HUDEP-2 (cell line): ENCODE data around the gene SLC22A23.

Experiments
- DNase-seq, 76 experiments: peaks; one replicate each; lab custom pipeline; 2025; ENCODE audit not compliant: unreplicated experiment in 76 of 76; lab: John Stamatoyannopoulos, UW

SLC22A23 gene

DNA sequence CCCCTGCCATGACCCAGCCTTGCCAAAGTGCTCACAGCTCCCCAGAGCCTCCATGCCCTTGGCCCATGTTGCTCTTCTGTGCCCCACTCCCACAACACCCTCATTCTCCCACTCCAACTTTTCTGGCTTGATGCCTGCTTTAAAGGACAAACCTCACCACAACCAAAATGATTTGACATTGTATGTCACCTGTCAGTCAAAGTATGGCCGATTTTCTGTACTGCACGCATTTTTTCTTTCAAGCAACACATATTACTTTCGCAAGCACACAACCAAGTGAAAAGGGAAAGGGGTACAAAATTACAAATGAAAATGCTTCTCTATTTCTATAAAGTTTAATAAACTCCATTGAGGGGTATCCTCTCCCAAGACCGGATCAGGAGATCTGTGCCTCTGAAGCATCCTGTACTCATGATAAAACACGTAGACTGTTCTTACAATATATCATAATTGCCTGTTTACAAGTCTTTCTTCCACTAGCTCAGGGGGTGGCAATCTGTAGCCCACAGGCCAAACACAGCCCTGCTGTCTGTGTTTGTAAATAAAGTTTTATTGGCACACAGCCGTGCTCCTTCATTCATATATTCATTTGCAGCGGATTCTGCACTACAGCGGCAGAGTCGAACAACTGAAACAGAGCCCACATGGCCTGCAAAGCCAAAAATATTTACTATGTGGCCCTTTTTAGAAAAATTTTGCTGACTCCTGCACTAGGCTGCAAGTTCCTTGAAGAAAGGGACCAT is 32.5 kb downstream of the SLC22A23 start:
- no peak for DNase-seq

DNA sequence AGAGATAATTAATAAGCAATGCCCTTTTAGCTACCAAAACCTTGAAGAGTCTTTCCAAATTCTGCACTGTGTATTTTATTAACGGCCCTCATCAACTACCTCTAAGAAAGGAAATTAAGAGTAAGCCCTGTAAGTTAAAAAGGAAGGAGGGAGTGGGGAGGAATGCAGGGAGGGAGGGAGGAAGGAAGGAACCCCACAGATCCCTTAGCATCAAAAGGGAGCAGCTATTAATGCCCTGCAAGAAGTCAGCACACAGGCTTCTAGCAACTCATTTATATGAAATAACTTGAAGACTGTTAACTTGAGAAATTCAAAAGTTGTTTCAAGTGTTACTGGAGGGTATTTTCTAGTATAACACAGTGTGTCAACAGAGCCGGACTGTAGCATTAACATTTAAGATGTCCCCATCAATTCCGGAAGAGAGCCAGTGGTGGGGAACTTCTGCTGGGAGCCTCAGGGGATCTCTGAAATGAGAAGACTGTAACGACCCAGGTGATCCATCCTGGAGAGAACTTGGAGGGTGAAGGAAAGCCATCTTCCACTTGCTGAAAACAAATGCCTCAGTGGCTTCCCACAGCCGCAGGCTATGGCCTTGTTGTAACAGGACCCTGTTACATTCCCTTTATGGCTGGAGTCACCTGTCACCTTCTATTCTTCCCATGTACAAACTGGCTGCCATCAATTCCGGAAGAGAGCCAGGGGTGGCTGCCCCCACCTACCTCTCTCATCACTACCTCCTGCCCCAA is 33.2 kb downstream of the SLC22A23 start:
- DNase-seq: no peak

- DNase-seq: peak in 8 of 76 experiments; percentile 47 to 65 (median 51)
Measured at GRCh38 chr6:3422435-3423070, 34.3 kb downstream of the SLC22A23 start.

- peak in 47 of 76 experiments; percentile 16 to 81 (median 45) for DNase-seq
Measured at GRCh38 chr6:3421791-3422434, 34.9 kb downstream of the SLC22A23 start.

DNA sequence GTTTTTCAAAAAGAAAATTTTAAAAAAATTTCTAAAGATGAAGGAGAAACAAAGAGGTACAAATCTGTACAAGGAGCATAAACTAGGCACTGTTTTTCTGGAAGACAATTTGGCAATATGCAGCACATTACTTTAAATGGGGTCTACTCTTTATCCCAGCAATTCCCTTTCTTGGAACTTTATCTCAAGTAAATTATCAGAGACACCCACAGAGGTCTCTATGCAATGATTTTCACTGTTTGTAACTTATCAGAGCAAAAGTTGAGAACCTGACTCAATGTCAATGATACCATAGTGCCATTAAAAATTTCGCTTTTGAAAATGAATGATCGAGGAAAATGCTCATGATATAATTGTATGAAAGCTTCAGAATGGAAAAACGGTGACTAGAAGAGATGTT is 35.7 kb downstream of the SLC22A23 start:
- peak in 12 of 76 experiments; percentile 15 to 57 (median 30) for DNase-seq

DNA sequence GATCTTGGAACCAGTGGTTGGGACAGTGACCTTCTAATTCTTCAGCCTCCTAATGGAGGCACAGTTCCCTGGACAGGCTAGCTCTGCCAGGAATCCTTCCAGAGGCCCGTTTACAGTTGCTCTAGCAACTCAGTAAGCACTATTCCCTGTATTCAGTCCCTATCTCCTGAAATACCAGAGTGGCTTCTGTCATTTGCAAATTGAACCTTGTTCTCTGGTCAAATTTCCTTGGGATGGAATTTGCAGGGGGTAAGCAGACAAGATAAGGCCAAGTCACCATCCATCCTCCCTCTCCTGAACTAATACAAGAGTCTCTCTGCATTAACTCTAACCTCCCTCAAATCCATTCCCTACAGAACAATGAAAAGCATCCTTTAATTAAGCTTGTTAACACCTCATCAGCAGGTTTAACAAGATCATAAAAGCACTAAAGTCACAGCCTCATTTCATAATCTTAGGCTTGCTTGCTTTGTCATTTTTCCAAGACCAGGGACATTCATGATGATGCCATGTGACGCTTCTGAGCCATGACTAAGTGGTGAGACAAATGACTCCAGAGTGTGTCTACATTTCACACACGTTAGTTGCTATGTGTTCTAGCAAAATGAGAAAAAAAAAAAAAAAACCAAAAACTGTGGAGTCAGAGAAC is 37.1 kb downstream of the SLC22A23 start:
- peak in 22 of 76 experiments; percentile 12 to 58 (median 34) for DNase-seq

DNA sequence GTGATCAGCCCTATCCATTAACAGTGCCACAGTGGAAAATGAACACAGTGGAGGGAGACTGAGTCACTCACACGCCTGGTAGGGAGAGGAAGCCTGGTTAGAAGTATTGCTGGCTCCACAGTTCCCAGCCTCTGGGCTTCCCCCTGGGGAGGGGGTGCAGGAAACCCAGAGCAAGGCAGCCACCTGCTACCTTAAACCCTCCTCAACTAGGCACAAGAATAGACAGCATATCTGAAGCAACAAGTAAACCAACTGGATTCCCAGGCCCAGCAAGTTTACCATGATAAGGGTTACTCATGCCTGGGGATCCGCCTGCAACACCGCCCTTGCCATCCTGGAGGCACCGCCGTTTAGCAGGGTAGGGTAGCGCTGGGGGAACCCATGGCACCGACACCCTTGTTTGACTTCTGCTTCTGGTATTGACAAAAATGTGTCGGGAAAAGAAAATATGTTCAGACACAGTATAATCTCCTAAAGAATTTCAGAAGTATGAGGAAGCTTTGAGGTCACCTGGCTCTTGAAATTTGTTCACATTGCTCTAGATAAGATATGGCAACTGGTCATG is 38.3 kb downstream of the SLC22A23 start:
- peak in 73 of 76 experiments; percentile 23 to 90 (median 71) for DNase-seq

DNA sequence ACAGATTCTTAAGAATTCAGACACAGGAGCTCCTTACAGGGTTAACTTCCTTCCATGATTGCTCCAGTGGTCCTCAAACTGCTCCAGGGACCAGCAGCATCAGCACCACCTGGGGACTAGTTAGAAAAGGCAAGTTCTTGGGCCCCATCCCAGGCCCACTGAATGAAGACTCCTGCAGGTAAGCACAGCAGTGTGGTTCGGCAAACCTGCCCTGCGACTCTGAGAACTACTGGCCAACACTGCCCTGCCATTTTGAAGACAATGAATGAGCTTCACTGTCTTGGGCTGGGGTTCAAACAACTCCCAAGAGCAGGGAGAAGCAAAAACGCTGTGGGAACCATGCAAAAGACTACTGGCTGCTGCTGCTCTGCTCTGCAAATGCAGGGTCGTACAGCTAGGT is 39.4 kb downstream of the SLC22A23 start:
- DNase-seq: no peak

- DNase-seq: no peak
Measured at GRCh38 chr6:3415490-3415889, 41.4 kb downstream of the SLC22A23 start.

DNA sequence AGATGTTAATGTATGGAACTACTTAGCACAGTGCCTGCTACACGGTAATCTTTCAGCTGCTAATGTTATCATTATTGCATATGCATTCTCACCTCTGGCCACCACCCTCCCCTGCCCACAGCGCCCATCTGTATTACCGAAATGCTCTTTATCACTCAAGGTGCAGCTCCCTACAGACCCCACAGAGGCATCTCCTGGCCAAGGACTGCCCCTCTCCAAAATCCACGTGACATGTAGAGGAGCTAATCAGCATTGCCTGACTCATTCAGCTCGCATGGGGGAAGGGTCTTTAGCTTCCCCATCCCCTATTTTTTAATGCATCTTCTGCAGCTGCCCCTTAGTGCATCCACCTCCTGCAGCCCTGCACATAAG is 41.8 kb downstream of the SLC22A23 start:
- DNase-seq: peak in 58 of 76 experiments; percentile 19 to 75 (median 48)

GRCh38 chr6:3414327-3415081 is 42.3 kb downstream of the SLC22A23 start:
- DNase-seq: peak in 20 of 76 experiments; percentile 22 to 73 (median 46)

- DNase-seq: no peak
Measured at GRCh38 chr6:3413592-3413991, 43.3 kb downstream of the SLC22A23 start.

GRCh38 chr6:3412779-3413500 is 43.9 kb downstream of the SLC22A23 start:
- no peak for DNase-seq

GRCh38 chr6:3411967-3412778 is 44.7 kb downstream of the SLC22A23 start:
- no peak for DNase-seq

GRCh38 chr6:3410385-3411360 is 46.2 kb downstream of the SLC22A23 start:
- peak in 68 of 76 experiments; percentile 20 to 85 (median 64) for DNase-seq

- DNase-seq: no peak
Measured at GRCh38 chr6:3409699-3410384, 47.0 kb downstream of the SLC22A23 start.
